CD14-positive monocyte (primary cell): ENCODE measurements around the gene ZNF768. TPM values are rescaled to one million over a fixed set of nuclear protein-coding genes. Genes with fewer than 3 reads are reported as not detected.

Experiments
- DNase-seq, 3 donors: peaks; one replicate each; pipeline ENCODE4 v3.0.0-alpha.2; 2011 to 2022
- H2AFZ ChIP-seq: 2 replicates; pipeline ENCODE4 v1.6.0; 2012; ENCODE audit warnings: mild to moderate bottlenecking, low read depth, low read length, inconsistent platforms; ENCODE audit not compliant: insufficient read depth, poor library complexity, severe bottlenecking
- H3K27ac ChIP-seq, 2 donors: 1 replicate in 1 of 2; 2 replicates in 1 of 2; pipeline ENCODE4 v1.5.1; 2012 to 2013; ENCODE audit warnings: low read length in 2 of 2, control low read depth in 1 of 2, inconsistent platforms in 1 of 2, low read depth in 1 of 2, mild to moderate bottlenecking in 1 of 2
- H3K27me3 ChIP-seq, 2 donors: one replicate each; pipeline versions ENCODE4 v1.6.0 to v1.6.1; 2011 to 2013; ENCODE audit warnings: low read length in 2 of 2; ENCODE audit not compliant: control insufficient read depth in 2 of 2, insufficient read depth in 2 of 2
- H3K36me3 ChIP-seq, 2 donors: replicated peaks in 1 of 2; 1 replicate in 1 of 2; 2 replicates in 1 of 2; pipeline versions ENCODE4 v1.5.1 to v1.6.1; 2012 to 2013; ENCODE audit warnings: low read length in 2 of 2, control low read depth in 1 of 2, inconsistent platforms in 1 of 2, mild to moderate bottlenecking in 1 of 2; ENCODE audit not compliant: insufficient read depth in 2 of 2, control insufficient read depth in 1 of 2
- H3K4me1 ChIP-seq, 2 donors: 1 replicate in 1 of 2; 2 replicates in 1 of 2; pipeline versions ENCODE4 v1.5.1 to v1.6.1; 2012 to 2013; ENCODE audit warnings: low read length in 2 of 2, control low read depth in 1 of 2, inconsistent platforms in 1 of 2, mild to moderate bottlenecking in 1 of 2, moderate library complexity in 1 of 2; ENCODE audit not compliant: insufficient read depth in 2 of 2, control insufficient read depth in 1 of 2
- H3K4me2 ChIP-seq: replicated peaks from 2 replicates; pipeline ENCODE3; 2012; ENCODE audit warnings: low read length, moderate library complexity, mild to moderate bottlenecking; ENCODE audit not compliant: poor library complexity, severe bottlenecking; ENCODE audit errors: extremely low read depth
- H3K4me3 ChIP-seq, 3 experiments: fragments of 200-600 bp in 1 of 3; sonication (generic) in 1 of 3; replicated peaks in 1 of 3; 1 replicate in 2 of 3; 2 replicates in 1 of 3; pipeline ENCODE4 v1.5.1; 2011 to 2013; ENCODE audit warnings: low read length in 3 of 3, mild to moderate bottlenecking in 3 of 3, control low read depth in 2 of 3, low read depth in 2 of 3, inconsistent platforms in 1 of 3, moderate library complexity in 1 of 3
- H3K79me2 ChIP-seq: 2 replicates; pipeline ENCODE4 v1.6.0; 2012; ENCODE audit warnings: mild to moderate bottlenecking, control low read depth, inconsistent platforms, low read length, moderate library complexity; ENCODE audit not compliant: insufficient read depth
- H3K9ac ChIP-seq: 2 replicates; pipeline ENCODE4 v1.6.0; 2017; ENCODE audit warnings: low read length, mild to moderate bottlenecking; ENCODE audit not compliant: insufficient read depth, poor library complexity, severe bottlenecking
- H3K9me3 ChIP-seq, 2 donors: replicated peaks in 1 of 2; 1 replicate in 1 of 2; 2 replicates in 1 of 2; pipeline versions ENCODE4 v1.5.1 to v1.6.1; 2012 to 2013; ENCODE audit warnings: low read length in 2 of 2, control low read depth in 1 of 2; ENCODE audit not compliant: control insufficient read depth in 1 of 2, insufficient read depth in 1 of 2
- H4K20me1 ChIP-seq: 2 replicates; pipeline ENCODE4 v1.6.0; 2012; ENCODE audit warnings: mild to moderate bottlenecking, low read length, control low read depth, moderate library complexity; ENCODE audit not compliant: insufficient read depth
- H3K27ac Mint-ChIP-seq, 7 donors: one replicate each; pipeline ENCODE4 v1.8.0; 2020; ENCODE audit warnings: mild to moderate bottlenecking in 7 of 7, mixed read lengths in 7 of 7, moderate library complexity in 6 of 7, inconsistent platforms in 2 of 7
- H3K27me3 Mint-ChIP-seq, 3 donors: one replicate each; pipeline ENCODE4 v1.8.0; 2021 to 2022; ENCODE audit warnings: low read depth in 3 of 3, mild to moderate bottlenecking in 3 of 3, mixed read lengths in 3 of 3, moderate library complexity in 3 of 3, inconsistent platforms in 1 of 3
- H3K36me3 Mint-ChIP-seq, 2 donors: one replicate each; pipeline ENCODE4 v1.8.0; 2020; ENCODE audit warnings: mixed read lengths in 2 of 2, inconsistent platforms in 1 of 2, mild to moderate bottlenecking in 1 of 2
- H3K4me1 Mint-ChIP-seq: one replicate; pipeline ENCODE4 v1.8.0; 2020; ENCODE audit warnings: mild to moderate bottlenecking, mixed read lengths
- H3K4me3 Mint-ChIP-seq, 2 donors: one replicate each; pipeline ENCODE4 v1.8.0; 2020; ENCODE audit warnings: mild to moderate bottlenecking in 2 of 2, mixed read lengths in 2 of 2, moderate library complexity in 1 of 2
- H3K9me3 Mint-ChIP-seq, 7 donors: one replicate each; pipeline ENCODE4 v1.8.0; 2020 to 2022; ENCODE audit warnings: mixed read lengths in 7 of 7, mild to moderate bottlenecking in 6 of 7, moderate library complexity in 6 of 7, inconsistent platforms in 2 of 7
- WGBS: methylation state at CpG from one replicate; pipeline ENCODE4 v1.1.5; 2013; ENCODE audit warnings: missing lambda C conversion rate; ENCODE audit not compliant: insufficient coverage; 5-methylcytosine and 5-hydroxymethylcytosine counted together
- intact Hi-C, 2 donors: fragments of 100-400 bp; cut with micrococcal nuclease; formaldehyde crosslinking; loops; one replicate each; pipeline versions ENCODE4 v1.15.0 to v1.15.1; 2023
- polyA plus RNA-seq, 3 donors: library from polyadenylated mRNA; depleted of rRNA in 1 of 3; unstranded in 2 of 3; stranded (reverse) in 1 of 3; fragments of 300-500 nt in 2 of 3; fragments of >200 nt in 1 of 3; fragmentation: Illumina TruSeq in 2 of 3; gene quantifications; 1 replicate in 2 of 3; 2 replicates in 1 of 3; pipeline ENCODE4 v1.2.3, GENCODE V29; 2012 to 2021
- TF ChIP-seq, protein P1 (sequence below): fragments of 200-600 bp; IDR thresholded peaks from one replicate; pipeline ENCODE4 v1.8.0; 2022; ENCODE audit warnings: antibody characterized with exemption, mild to moderate bottlenecking

ZNF768 gene
- polyA plus RNA-seq, 3 donors = 2.8 to 13.4 (median 3.0) TPM

GRCh38 chr16:30567991-30568638 lies 41.7 kb upstream of the ZNF768 start:
- Histone ChIP-seq H3K9me3 (no peaks in the 10 kb centered on the region), H3K4me3 (peak overlapping the region in 1 of 3 experiments; percentile 40), H3K4me1 (peaks cover 48 to 55% of the 10 kb centered on the region in 2 donors), H4K20me1 (no peaks in the 10 kb centered on the region), H3K36me3 (no peaks in the 10 kb centered on the region), H3K27ac (peak overlapping the region; percentile 88 to 92), H3K79me2 (peaks cover 9% of the 10 kb centered on the region), H2AFZ (no peak overlapping the region), H3K27me3 (no peaks in the 10 kb centered on the region), H3K9ac (peak overlapping the region; percentile 32), H3K4me2 (peak overlapping the region; percentile 35)
- WGBS = 0% methylated on average over 1 of the region's 6 CpGs
- Mint-ChIP-seq H3K27me3 (peaks cover 1 to 6% (median 3%) of the 10 kb centered on the region in 3 donors), H3K36me3 (no peaks in the 10 kb centered on the region), H3K4me1 (peaks cover 40% of the 10 kb centered on the region), H3K9me3 (no peaks in the 10 kb centered on the region), H3K4me3 (peak overlapping the region; percentile 60 to 64), H3K27ac (peak overlapping the region; percentile 94 to 97 (median 95))
- TF ChIP-seq, protein P1, sequence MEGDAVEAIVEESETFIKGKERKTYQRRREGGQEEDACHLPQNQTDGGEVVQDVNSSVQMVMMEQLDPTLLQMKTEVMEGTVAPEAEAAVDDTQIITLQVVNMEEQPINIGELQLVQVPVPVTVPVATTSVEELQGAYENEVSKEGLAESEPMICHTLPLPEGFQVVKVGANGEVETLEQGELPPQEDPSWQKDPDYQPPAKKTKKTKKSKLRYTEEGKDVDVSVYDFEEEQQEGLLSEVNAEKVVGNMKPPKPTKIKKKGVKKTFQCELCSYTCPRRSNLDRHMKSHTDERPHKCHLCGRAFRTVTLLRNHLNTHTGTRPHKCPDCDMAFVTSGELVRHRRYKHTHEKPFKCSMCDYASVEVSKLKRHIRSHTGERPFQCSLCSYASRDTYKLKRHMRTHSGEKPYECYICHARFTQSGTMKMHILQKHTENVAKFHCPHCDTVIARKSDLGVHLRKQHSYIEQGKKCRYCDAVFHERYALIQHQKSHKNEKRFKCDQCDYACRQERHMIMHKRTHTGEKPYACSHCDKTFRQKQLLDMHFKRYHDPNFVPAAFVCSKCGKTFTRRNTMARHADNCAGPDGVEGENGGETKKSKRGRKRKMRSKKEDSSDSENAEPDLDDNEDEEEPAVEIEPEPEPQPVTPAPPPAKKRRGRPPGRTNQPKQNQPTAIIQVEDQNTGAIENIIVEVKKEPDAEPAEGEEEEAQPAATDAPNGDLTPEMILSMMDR = no peak
- intact Hi-C loops = no loop called here
- DNase-seq = peak; percentile 87 to 96 (median 96)

GRCh38 chr16:30567160-30567990 lies 41.0 kb upstream of the ZNF768 start:
- H3K4me1 Mint-ChIP-seq = peaks cover 38% of the 10 kb centered on the region
- Histone ChIP-seq H3K79me2 (peaks cover 5% of the 10 kb centered on the region), H3K9ac (peak overlapping the region; percentile 32), H3K4me3 (peak overlapping the region in 1 of 3 experiments; percentile 40), H3K27ac (peak overlapping the region; percentile 88 to 92), H3K4me2 (peak overlapping the region; percentile 35), H3K27me3 (no peaks in the 10 kb centered on the region), H4K20me1 (no peaks in the 10 kb centered on the region), H3K4me1 (peaks cover 43 to 49% of the 10 kb centered on the region in 2 donors), H2AFZ (no peak overlapping the region), H3K36me3 (no peaks in the 10 kb centered on the region), H3K9me3 (no peaks in the 10 kb centered on the region)
- peaks cover 1 to 6% (median 3%) of the 10 kb centered on the region in 3 donors for H3K27me3 Mint-ChIP-seq
- H3K4me3 Mint-ChIP-seq = peak overlapping the region in 1 of 2 donors; percentile 39
- no peaks in the 10 kb centered on the region for H3K9me3 Mint-ChIP-seq
- DNase-seq = peak; percentile 60 to 88 (median 61)
- peak overlapping the region; percentile 94 to 97 (median 95) for H3K27ac Mint-ChIP-seq
- no peaks in the 10 kb centered on the region for H3K36me3 Mint-ChIP-seq
- TF ChIP-seq, protein P1 = no peak
- intact Hi-C loops = no loop called here
- 87% methylated on average over 3 of the region's 14 CpGs for WGBS
